ENCODE data around the gene TNRC18. TPM values are rescaled to one million over a fixed set of nuclear protein-coding genes. Genes with fewer than 3 reads are reported as not detected.

TNRC18 gene
- total and polyA plus RNA-seq, 9 of the 15 experiments (the other 6 are each of a cell fraction or from before 2014, with no cell fraction given), result 0.03 to 43.2 (median 18.0) TPM

DNA sequence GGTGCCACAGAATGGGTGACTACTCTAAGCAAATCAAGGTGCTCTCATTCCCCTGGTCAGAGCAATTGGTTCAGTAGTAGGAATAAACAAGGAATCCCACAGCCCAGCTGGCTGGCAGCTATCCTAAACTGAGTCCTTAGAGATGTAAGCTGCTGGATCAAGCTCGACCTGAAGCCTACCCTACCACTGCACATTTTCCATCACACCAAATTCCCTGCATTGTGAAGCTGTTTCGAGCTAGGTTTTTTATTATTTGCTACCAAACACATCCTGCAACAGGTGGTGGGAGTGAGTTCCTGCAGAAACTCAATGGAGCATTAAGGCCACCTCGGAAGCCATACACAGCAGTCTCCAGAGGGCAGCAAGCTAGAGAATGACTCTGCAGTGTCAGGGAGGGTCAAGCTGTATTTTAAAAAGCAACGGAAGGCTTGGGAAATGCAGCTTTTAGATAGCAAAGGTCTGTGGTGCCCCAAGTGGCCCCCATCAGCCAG, 33.7 kb upstream of the TNRC18 start (continued):
- TF ChIP-seq, protein P1, sequence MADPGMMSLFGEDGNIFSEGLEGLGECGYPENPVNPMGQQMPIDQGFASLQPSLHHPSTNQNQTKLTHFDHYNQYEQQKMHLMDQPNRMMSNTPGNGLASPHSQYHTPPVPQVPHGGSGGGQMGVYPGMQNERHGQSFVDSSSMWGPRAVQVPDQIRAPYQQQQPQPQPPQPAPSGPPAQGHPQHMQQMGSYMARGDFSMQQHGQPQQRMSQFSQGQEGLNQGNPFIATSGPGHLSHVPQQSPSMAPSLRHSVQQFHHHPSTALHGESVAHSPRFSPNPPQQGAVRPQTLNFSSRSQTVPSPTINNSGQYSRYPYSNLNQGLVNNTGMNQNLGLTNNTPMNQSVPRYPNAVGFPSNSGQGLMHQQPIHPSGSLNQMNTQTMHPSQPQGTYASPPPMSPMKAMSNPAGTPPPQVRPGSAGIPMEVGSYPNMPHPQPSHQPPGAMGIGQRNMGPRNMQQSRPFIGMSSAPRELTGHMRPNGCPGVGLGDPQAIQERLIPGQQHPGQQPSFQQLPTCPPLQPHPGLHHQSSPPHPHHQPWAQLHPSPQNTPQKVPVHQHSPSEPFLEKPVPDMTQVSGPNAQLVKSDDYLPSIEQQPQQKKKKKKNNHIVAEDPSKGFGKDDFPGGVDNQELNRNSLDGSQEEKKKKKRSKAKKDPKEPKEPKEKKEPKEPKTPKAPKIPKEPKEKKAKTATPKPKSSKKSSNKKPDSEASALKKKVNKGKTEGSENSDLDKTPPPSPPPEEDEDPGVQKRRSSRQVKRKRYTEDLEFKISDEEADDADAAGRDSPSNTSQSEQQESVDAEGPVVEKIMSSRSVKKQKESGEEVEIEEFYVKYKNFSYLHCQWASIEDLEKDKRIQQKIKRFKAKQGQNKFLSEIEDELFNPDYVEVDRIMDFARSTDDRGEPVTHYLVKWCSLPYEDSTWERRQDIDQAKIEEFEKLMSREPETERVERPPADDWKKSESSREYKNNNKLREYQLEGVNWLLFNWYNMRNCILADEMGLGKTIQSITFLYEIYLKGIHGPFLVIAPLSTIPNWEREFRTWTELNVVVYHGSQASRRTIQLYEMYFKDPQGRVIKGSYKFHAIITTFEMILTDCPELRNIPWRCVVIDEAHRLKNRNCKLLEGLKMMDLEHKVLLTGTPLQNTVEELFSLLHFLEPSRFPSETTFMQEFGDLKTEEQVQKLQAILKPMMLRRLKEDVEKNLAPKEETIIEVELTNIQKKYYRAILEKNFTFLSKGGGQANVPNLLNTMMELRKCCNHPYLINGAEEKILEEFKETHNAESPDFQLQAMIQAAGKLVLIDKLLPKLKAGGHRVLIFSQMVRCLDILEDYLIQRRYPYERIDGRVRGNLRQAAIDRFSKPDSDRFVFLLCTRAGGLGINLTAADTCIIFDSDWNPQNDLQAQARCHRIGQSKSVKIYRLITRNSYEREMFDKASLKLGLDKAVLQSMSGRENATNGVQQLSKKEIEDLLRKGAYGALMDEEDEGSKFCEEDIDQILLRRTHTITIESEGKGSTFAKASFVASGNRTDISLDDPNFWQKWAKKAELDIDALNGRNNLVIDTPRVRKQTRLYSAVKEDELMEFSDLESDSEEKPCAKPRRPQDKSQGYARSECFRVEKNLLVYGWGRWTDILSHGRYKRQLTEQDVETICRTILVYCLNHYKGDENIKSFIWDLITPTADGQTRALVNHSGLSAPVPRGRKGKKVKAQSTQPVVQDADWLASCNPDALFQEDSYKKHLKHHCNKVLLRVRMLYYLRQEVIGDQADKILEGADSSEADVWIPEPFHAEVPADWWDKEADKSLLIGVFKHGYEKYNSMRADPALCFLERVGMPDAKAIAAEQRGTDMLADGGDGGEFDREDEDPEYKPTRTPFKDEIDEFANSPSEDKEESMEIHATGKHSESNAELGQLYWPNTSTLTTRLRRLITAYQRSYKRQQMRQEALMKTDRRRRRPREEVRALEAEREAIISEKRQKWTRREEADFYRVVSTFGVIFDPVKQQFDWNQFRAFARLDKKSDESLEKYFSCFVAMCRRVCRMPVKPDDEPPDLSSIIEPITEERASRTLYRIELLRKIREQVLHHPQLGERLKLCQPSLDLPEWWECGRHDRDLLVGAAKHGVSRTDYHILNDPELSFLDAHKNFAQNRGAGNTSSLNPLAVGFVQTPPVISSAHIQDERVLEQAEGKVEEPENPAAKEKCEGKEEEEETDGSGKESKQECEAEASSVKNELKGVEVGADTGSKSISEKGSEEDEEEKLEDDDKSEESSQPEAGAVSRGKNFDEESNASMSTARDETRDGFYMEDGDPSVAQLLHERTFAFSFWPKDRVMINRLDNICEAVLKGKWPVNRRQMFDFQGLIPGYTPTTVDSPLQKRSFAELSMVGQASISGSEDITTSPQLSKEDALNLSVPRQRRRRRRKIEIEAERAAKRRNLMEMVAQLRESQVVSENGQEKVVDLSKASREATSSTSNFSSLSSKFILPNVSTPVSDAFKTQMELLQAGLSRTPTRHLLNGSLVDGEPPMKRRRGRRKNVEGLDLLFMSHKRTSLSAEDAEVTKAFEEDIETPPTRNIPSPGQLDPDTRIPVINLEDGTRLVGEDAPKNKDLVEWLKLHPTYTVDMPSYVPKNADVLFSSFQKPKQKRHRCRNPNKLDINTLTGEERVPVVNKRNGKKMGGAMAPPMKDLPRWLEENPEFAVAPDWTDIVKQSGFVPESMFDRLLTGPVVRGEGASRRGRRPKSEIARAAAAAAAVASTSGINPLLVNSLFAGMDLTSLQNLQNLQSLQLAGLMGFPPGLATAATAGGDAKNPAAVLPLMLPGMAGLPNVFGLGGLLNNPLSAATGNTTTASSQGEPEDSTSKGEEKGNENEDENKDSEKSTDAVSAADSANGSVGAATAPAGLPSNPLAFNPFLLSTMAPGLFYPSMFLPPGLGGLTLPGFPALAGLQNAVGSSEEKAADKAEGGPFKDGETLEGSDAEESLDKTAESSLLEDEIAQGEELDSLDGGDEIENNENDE (IDR thresholded peaks at IDR 0.05; ENCODE audit: low read depth, low read length), result no peak
- TF ChIP-seq ZNF197 (CRISPR knock-in tag; IDR thresholded peaks at IDR 0.05; ENCODE audit: low read depth), result peak; percentile 46; the same call in 1 of the 2 replicates
- TF ChIP-seq ZNF239 (CRISPR knock-in tag; IDR thresholded peaks at IDR 0.05), result no peak
- no peak; the same call in 1 of the 2 replicates for TF ChIP-seq ETV5 (CRISPR knock-in tag; IDR thresholded peaks at IDR 0.05; ENCODE audit: low read depth)
- TF ChIP-seq, protein P2, sequence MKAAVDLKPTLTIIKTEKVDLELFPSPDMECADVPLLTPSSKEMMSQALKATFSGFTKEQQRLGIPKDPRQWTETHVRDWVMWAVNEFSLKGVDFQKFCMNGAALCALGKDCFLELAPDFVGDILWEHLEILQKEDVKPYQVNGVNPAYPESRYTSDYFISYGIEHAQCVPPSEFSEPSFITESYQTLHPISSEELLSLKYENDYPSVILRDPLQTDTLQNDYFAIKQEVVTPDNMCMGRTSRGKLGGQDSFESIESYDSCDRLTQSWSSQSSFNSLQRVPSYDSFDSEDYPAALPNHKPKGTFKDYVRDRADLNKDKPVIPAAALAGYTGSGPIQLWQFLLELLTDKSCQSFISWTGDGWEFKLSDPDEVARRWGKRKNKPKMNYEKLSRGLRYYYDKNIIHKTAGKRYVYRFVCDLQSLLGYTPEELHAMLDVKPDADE (conservative IDR thresholded peaks at IDR 0.05; ENCODE audit: control insufficient read depth, low read depth, low read length), result no peak
- no peak for TF ChIP-seq XRCC5 (IDR thresholded peaks at IDR 0.05; ENCODE audit: low read depth, low read length)
- no peak for TF ChIP-seq TAF7 (tag; IDR thresholded peaks at IDR 0.05)
- TF ChIP-seq, protein P3, sequence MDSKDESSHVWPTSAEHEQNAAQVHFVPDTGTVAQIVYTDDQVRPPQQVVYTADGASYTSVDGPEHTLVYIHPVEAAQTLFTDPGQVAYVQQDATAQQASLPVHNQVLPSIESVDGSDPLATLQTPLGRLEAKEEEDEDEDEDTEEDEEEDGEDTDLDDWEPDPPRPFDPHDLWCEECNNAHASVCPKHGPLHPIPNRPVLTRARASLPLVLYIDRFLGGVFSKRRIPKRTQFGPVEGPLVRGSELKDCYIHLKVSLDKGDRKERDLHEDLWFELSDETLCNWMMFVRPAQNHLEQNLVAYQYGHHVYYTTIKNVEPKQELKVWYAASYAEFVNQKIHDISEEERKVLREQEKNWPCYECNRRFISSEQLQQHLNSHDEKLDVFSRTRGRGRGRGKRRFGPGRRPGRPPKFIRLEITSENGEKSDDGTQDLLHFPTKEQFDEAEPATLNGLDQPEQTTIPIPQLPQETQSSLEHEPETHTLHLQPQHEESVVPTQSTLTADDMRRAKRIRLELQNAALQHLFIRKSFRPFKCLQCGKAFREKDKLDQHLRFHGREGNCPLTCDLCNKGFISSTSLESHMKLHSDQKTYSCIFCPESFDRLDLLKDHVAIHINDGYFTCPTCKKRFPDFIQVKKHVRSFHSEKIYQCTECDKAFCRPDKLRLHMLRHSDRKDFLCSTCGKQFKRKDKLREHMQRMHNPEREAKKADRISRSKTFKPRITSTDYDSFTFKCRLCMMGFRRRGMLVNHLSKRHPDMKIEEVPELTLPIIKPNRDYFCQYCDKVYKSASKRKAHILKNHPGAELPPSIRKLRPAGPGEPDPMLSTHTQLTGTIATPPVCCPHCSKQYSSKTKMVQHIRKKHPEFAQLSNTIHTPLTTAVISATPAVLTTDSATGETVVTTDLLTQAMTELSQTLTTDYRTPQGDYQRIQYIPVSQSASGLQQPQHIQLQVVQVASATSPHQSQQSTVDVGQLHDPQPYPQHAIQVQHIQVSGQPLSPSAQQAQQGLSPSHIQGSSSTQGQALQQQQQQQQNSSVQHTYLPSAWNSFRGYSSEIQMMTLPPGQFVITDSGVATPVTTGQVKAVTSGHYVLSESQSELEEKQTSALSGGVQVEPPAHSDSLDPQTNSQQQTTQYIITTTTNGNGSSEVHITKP (IDR thresholded peaks at IDR 0.05; ENCODE audit: partially characterized antibody), result no peak
- TF ChIP-seq, protein P4, sequence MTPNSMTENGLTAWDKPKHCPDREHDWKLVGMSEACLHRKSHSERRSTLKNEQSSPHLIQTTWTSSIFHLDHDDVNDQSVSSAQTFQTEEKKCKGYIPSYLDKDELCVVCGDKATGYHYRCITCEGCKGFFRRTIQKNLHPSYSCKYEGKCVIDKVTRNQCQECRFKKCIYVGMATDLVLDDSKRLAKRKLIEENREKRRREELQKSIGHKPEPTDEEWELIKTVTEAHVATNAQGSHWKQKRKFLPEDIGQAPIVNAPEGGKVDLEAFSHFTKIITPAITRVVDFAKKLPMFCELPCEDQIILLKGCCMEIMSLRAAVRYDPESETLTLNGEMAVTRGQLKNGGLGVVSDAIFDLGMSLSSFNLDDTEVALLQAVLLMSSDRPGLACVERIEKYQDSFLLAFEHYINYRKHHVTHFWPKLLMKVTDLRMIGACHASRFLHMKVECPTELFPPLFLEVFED (CRISPR knock-in tag; conservative IDR thresholded peaks at IDR 0.05), result no peak
- no peak for TF ChIP-seq HDGF (IDR thresholded peaks at IDR 0.05)
